GM19372 (cell line): ENCODE data around the gene CDH8.
"Not testable (repeated sequence)": the region's sequence is repeated elsewhere in the genome, so short reads cannot be mapped to it uniquely, and the experiment has no call there.

Experiments used
- ATAC-seq: cut with Tn5 transposase; IDR thresholded peaks from one replicate; pipeline ENCODE4 v1.9.1; 2021; ENCODE audit warnings: mild to moderate bottlenecking, low read depth, moderate library complexity; ENCODE audit not compliant: unreplicated experiment

Gene CDH8

DNA sequence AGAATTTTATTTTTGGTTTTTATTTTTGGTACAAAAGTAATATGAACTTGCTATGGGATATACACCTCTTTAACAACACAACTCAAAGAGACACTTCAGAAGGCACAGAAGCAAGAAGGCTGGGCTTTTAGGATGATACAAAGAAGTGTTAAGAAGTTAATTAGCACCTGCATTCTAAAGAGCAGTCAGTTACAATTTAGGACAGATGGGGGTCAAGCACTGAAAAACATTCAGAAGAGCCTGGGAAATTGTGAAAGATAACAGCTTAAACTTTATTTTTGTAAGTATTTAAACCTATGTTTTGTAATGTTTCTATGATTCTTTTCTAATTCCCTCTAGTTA lies 163.5 kb downstream of the CDH8 start:
- no peak for ATAC-seq

DNA sequence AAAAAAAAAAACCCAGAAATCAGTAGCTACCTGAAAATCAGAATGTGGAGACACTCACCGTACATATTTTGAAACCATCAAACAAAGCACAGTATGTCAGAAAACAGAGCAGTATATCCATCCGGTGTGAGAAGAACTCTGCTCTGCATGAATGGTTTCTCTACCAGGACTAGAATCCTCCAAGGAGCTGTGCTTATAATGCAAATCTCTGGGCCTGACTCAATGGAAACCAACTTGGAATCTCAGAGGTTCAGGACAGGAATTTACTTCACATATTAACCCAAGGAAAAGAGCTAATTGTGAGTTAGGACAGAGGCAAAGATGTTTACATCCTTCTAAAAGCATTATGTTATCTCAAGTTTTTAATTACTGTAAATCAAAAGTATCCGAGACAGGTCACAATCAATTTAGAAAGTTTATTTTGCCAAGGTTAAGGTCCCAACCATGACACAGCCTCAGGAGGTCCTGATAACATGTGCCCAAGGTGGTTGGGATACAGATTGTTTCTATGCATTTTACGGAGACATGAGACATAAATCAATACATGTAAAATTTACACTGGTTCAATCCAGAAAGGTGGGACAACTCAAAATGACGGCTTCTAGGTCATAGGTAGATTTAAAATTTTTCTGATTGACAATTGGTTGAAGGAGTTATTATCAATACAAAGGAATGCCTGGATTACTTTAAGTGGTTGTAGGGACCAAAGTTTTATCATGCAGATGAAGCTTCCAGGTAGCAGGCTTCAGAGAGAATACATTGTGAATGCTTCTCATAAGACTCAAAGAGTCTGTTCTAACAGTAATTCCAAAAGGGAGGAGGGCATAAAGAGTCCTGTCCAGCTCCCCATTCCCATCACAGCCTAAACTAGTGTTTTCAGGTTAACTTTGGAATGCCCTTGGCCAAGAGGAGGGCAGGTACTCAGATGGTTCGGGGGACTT lies 164.1 kb downstream of the CDH8 start:
- no peak for ATAC-seq

GRCh38 chr16:61862221-61863155 lies 173.8 kb downstream of the CDH8 start:
- ATAC-seq: no peak

GRCh38 chr16:61858988-61859387 lies 177.2 kb downstream of the CDH8 start:
- ATAC-seq: no peak

GRCh38 chr16:61842666-61843065 lies 193.6 kb downstream of the CDH8 start:
- ATAC-seq: no peak

GRCh38 chr16:61836804-61837393 lies 199.3 kb downstream of the CDH8 start:
- no peak for ATAC-seq

DNA sequence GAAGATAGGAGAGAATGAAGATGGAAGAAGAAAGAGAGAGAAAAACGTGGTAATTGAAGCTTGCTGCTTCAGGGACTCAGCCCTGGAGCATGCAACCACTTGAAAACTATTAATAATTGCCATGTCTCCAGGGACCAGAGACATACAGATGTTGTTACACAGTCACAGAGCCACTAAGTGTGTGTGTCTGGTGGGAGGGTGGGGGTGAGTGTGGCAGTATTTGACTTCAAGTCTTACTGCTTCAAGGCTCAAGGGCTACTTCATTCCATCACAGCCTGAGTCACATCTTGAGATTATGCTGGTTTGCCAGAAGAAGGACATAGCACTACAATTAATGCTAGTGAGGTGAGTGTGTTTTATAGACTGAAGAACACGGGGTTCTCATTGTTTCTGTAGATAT lies 202.2 kb downstream of the CDH8 start:
- no peak for ATAC-seq

- no peak for ATAC-seq
These were observed 204.8 kb downstream of the CDH8 start for GRCh38 chr16:61831351-61831917.

GRCh38 chr16:61829631-61830030 lies 206.6 kb downstream of the CDH8 start:
- no peak for ATAC-seq

GRCh38 chr16:61823326-61823725 lies 212.9 kb downstream of the CDH8 start:
- ATAC-seq: no peak

DNA sequence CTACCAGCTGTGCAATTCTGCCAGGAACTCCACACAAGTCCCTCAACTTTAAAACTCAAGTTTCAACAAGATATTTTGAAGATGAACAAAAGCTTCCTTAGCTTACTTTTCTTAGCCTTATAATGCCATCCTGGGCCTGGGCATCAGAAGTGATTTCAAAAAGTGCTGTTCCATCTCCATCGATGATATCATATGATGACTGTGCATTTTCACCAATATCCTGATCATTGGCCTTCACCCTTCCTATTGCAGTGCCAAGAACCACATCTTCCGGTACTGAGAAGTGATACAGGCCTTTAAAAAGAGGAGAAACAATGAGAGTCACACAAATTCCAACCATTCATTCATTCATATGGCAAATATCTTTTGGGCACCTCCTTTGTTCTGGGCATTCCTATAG lies 215.4 kb downstream of the CDH8 start:
- ATAC-seq: no peak

DNA sequence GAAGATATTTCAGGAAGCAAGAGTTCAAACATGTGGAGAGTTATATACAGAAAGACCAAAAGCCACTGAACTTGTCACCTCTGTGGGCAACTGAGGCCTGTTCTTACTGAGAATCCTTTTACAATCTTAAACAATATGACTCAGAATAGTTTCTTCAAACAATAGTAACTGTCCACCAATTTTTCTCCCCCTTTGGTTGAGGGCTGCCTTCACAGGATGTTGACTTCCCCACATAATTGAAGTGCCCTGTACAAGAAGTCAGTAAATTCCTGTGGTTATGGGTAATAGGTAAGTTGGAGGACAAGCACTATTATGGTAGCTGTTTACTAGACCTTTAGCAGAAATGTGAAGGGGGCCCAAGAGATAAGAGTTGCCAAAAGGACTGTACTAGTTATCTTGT lies 215.8 kb downstream of the CDH8 start:
- ATAC-seq: no peak

GRCh38 chr16:61818850-61819249 lies 217.4 kb downstream of the CDH8 start:
- no peak for ATAC-seq

GRCh38 chr16:61817583-61818278 lies 218.5 kb downstream of the CDH8 start:
- no peak for ATAC-seq

DNA sequence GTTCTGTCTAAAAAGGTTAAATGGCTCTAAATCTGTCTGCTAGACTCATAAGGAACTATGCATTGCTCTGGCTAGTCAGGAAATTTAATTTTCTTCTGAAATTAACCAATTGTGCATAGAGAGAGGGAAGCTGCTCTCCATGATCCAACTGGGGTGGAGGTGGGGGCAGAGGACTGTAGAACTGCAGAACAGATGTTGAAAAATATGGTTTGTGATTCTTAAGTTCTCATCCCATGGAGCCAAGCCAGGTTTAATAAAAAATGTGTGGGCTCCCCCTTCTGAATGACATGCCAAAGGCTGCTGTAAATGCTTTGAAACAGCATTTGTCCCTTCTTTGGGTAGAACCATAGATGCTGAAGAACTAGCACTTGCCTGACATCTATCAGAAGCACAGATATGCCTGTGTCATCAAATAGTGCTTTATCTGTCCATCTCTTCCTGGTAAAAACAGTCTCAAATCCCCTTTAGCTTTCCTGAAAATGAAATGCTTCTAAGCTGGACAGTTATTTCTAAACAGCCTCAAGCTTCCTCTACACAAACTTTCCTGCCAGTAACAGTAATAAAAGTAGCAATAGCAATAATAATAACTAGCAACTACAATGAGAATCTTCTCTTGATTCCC lies 221.4 kb downstream of the CDH8 start:
- no peak for ATAC-seq

DNA sequence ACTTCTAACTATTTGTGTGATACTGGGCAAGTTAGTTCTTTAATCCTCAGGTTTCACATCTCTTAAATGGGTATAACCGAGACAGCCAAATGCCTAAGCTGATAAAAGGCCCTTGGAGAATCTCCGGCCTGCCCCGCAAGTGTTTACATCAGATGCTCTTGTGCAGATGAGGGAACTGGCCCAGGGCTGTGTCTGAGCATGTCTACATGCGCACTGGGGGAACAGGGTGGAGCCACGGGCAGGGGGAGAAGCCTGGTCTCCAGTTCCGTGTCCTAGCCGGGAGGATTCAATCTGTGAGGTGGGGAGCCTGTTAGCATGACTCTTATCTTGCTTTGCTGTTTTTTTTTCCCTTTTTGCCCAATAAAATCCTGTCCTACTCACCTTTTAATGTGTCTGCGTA lies 222.9 kb downstream of the CDH8 start:
- no peak for ATAC-seq

GRCh38 chr16:61812251-61812650 lies 224.0 kb downstream of the CDH8 start:
- ATAC-seq: no peak

DNA sequence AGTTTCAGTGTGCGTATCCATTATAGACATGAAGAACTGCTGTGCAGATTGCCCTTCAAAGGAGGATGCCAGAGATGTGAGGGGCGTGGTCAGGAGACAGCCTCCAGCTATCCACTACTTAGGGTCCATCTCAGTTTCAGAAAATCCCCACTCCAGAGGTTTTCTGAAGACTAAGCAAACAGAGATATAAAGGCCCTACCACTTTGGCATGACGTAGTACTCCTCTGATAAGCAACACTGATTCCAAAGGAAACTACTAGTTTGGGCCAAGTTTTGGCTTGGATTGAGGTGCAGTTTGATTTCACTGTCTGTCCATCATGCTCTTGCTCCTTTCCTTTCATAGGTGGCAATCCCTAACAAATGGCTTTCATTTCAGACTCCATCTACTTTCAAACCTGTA lies 228.7 kb downstream of the CDH8 start:
- ATAC-seq: no peak

DNA sequence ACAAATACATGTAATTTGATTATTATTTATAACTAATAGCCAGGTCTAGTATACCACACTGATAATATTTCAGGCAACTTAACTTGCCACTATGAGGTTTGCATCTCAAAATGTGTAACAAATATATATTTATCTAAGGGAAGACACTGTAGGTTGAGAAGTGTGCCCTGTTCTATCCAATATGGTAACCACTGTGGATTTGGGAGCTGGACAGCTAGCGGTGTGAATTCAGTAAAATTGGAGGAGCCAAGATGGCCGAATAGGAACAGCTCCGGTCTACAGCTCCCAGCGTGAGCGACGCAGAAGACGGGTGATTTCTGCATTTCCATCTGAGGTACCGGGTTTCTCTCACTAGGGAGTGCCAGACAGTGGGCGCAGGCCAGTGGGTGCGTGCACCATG lies 235.0 kb downstream of the CDH8 start:
- not testable (repeated sequence) for ATAC-seq

- ATAC-seq: no peak
These were observed 237.5 kb downstream of the CDH8 start for GRCh38 chr16:61798741-61799140.
